Rectal smooth muscle tissue (tissue), 1 donor: ENCODE data around the gene ARGLU1.

Experiments
- H3K27ac ChIP-seq: one replicate; pipeline ENCODE4 v1.7.0; 2013; ENCODE audit warnings: low read depth, low read length, inconsistent platforms
- H3K27me3 ChIP-seq: one replicate; pipeline ENCODE4 v1.7.0; 2013; ENCODE audit warnings: low read length; ENCODE audit not compliant: control insufficient read depth, insufficient read depth
- H3K36me3 ChIP-seq: one replicate; pipeline ENCODE4 v1.7.0; 2013; ENCODE audit warnings: low read length; ENCODE audit not compliant: control insufficient read depth, insufficient read depth
- H3K4me1 ChIP-seq: one replicate; pipeline ENCODE4 v1.7.0; 2013; ENCODE audit warnings: low read length; ENCODE audit not compliant: control insufficient read depth, insufficient read depth
- H3K4me3 ChIP-seq: one replicate; pipeline ENCODE4 v1.7.0; 2013; ENCODE audit warnings: low read length
- H3K9ac ChIP-seq: one replicate; pipeline ENCODE4 v1.7.0; 2013; ENCODE audit warnings: low read length

Gene ARGLU1

GRCh38 chr13:106573868-106574267, 5.9 kb upstream of the ARGLU1 start:
- Histone ChIP-seq H3K36me3 (no peaks in the 10 kb centered on the region), H3K4me1 (no peaks in the 10 kb centered on the region), H3K27me3 (no peaks in the 10 kb centered on the region), H3K4me3 (no peak overlapping the region), H3K27ac (no peak overlapping the region), H3K9ac (no peak overlapping the region)

GRCh38 chr13:106573284-106573846, 5.4 kb upstream of the ARGLU1 start:
- Histone ChIP-seq H3K27me3 (no peaks in the 10 kb centered on the region), H3K27ac (no peak overlapping the region), H3K4me3 (no peak overlapping the region), H3K4me1 (peaks cover 1% of the 10 kb centered on the region), H3K9ac (no peak overlapping the region), H3K36me3 (no peaks in the 10 kb centered on the region)

- H3K36me3 ChIP-seq, result no peaks in the 10 kb centered on the region
- H3K27me3 ChIP-seq, result no peaks in the 10 kb centered on the region
- no peak overlapping the region for H3K27ac ChIP-seq
- no peak overlapping the region for H3K4me3 ChIP-seq
- H3K9ac ChIP-seq, result no peak overlapping the region
- peaks cover 13% of the 10 kb centered on the region for H3K4me1 ChIP-seq
Measured at GRCh38 chr13:106570299-106570852, 2.4 kb upstream of the ARGLU1 start.

GRCh38 chr13:106569233-106570095, 1.5 kb upstream of the ARGLU1 start:
- Histone ChIP-seq H3K4me3 (no peak overlapping the region), H3K27me3 (no peaks in the 10 kb centered on the region), H3K4me1 (peaks cover 23% of the 10 kb centered on the region), H3K36me3 (no peaks in the 10 kb centered on the region), H3K27ac (no peak overlapping the region), H3K9ac (no peak overlapping the region)

- no peaks in the 10 kb centered on the region for H3K27me3 ChIP-seq
- no peaks in the 10 kb centered on the region for H3K36me3 ChIP-seq
- no peak overlapping the region for H3K27ac ChIP-seq
- H3K4me1 ChIP-seq, result peaks cover 24% of the 10 kb centered on the region
- H3K9ac ChIP-seq, result no peak overlapping the region
- H3K4me3 ChIP-seq, result peak overlapping the region; percentile 89
Measured at GRCh38 chr13:106568299-106569003, 514 bp upstream of the ARGLU1 start.

GRCh38 chr13:106566641-106567473, 1.1 kb downstream of the ARGLU1 start:
- peaks cover 24% of the 10 kb centered on the region for H3K4me1 ChIP-seq
- peak overlapping the region; percentile 97 for H3K27ac ChIP-seq
- no peaks in the 10 kb centered on the region for H3K36me3 ChIP-seq
- H3K27me3 ChIP-seq, result no peaks in the 10 kb centered on the region
- peak overlapping the region; percentile 89 for H3K4me3 ChIP-seq
- peak overlapping the region; percentile 52 for H3K9ac ChIP-seq

- Histone ChIP-seq H3K27ac (no peak overlapping the region), H3K4me1 (peaks cover 24% of the 10 kb centered on the region), H3K27me3 (no peaks in the 10 kb centered on the region), H3K9ac (no peak overlapping the region), H3K36me3 (no peaks in the 10 kb centered on the region), H3K4me3 (peak overlapping the region; percentile 10)
Measured at GRCh38 chr13:106565127-106565775, 2.7 kb downstream of the ARGLU1 start.

- H3K9ac ChIP-seq, result no peak overlapping the region
- H3K4me3 ChIP-seq, result no peak overlapping the region
- peaks cover 24% of the 10 kb centered on the region for H3K4me1 ChIP-seq
- H3K36me3 ChIP-seq, result peaks cover 4% of the 10 kb centered on the region
- H3K27ac ChIP-seq, result no peak overlapping the region
- H3K27me3 ChIP-seq, result no peaks in the 10 kb centered on the region
Measured at GRCh38 chr13:106562301-106562700, 5.6 kb downstream of the ARGLU1 start.

- peaks cover 24% of the 10 kb centered on the region for H3K4me1 ChIP-seq
- no peaks in the 10 kb centered on the region for H3K27me3 ChIP-seq
- no peak overlapping the region for H3K9ac ChIP-seq
- H3K36me3 ChIP-seq, result peaks cover 4% of the 10 kb centered on the region
- H3K4me3 ChIP-seq, result no peak overlapping the region
- no peak overlapping the region for H3K27ac ChIP-seq
Measured at GRCh38 chr13:106561551-106562170, 6.3 kb downstream of the ARGLU1 start.

GRCh38 chr13:106560821-106561220, 7.1 kb downstream of the ARGLU1 start:
- Histone ChIP-seq H3K27me3 (no peaks in the 10 kb centered on the region), H3K4me3 (no peak overlapping the region), H3K27ac (no peak overlapping the region), H3K4me1 (peaks cover 19% of the 10 kb centered on the region), H3K36me3 (peaks cover 4% of the 10 kb centered on the region), H3K9ac (no peak overlapping the region)

- H3K4me1 ChIP-seq, result peaks cover 4% of the 10 kb centered on the region
- peaks cover 8% of the 10 kb centered on the region for H3K36me3 ChIP-seq
- no peak overlapping the region for H3K4me3 ChIP-seq
- H3K27me3 ChIP-seq, result no peaks in the 10 kb centered on the region
- no peak overlapping the region for H3K27ac ChIP-seq
- no peak overlapping the region for H3K9ac ChIP-seq
Measured at GRCh38 chr13:106558527-106558926, 9.4 kb downstream of the ARGLU1 start.
